Suprapubic skin (tissue), 4 donors: ENCODE results near the gene CHST13.

ENCODE experiments used
- CTCF ChIP-seq, 2 donors: fragments of 200-600 bp in 1 of 2; fragments of 450-650 bp in 1 of 2; sonication (generic) in 1 of 2; IDR thresholded peaks; one replicate each; pipeline ENCODE4 v1.5.1; 2016 to 2019; ENCODE audit warnings: antibody characterized with exemption in 2 of 2, mild to moderate bottlenecking in 1 of 2, moderate library complexity in 1 of 2
- EP300 ChIP-seq: sonication (generic); formaldehyde crosslinking; IDR thresholded peaks from one replicate; pipeline ENCODE4 v1.6.1; 2017; ENCODE audit warnings: antibody characterized with exemption
- POLR2A ChIP-seq, 2 donors: fragments of 450-650 bp; IDR thresholded peaks; one replicate each; pipeline ENCODE4 v1.6.1; 2017; ENCODE audit warnings: antibody characterized with exemption in 2 of 2, mild to moderate bottlenecking in 2 of 2, moderate library complexity in 2 of 2
- POLR2AphosphoS5 ChIP-seq, 3 donors: sonication (generic); formaldehyde crosslinking; IDR thresholded peaks; one replicate each; pipeline ENCODE4 v1.6.1; 2017; ENCODE audit warnings: antibody characterized with exemption in 3 of 3

DNA sequence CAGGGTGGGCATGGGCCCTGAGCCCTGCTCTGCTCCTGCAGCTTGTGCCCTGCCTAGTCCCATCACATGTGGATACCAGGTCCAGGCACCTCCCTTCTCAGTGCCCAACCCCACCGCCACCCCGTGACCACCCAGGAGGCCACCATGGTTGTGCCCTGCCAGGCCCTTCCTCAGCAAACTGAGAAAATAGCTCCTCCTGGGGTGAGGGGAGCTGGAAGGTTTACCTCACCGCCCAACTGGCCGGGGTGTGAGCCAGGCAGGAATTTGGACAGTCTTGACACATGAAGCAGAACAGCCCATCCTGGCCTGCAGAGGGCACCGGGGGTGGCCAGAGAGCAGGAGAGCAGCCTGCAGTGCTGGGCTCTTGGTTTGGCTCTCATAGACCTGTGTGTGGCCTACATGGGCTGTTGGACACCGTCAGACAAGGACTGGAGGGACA is 46.2 kb downstream of the CHST13 start:
- no peak for TF ChIP-seq POLR2AphosphoS5 (IDR thresholded peaks at IDR 0.05)
- TF ChIP-seq CTCF (IDR thresholded peaks at IDR 0.05): no peak
- no peak for TF ChIP-seq EP300
- TF ChIP-seq POLR2A (IDR thresholded peaks at IDR 0.05): no peak
